Astrocyte of the spinal cord (primary cell): ENCODE measurements around the gene FAM13C.

ENCODE experiments used
- DNase-seq: peaks from one replicate; pipeline ENCODE4 v3.0.0; 2011; ENCODE audit warnings: low read depth, low spot score
- H3K4me3 ChIP-seq: 2 replicates; pipeline ENCODE4 v1.5.1; 2011; ENCODE audit warnings: low read depth, mild to moderate bottlenecking, low read length, moderate library complexity
- in situ Hi-C: cut with HindIII; loops from 2 replicates; pipeline ENCODE4 v1.10.0; 2017; ENCODE audit warnings: low sequenced_read_pairs
- TF ChIP-seq, protein P1 (sequence below): IDR thresholded peaks from 2 replicates; pipeline ENCODE4 v1.5.1; 2012; ENCODE audit warnings: low read depth, mild to moderate bottlenecking, low read length, inconsistent platforms

Gene FAM13C

DNA sequence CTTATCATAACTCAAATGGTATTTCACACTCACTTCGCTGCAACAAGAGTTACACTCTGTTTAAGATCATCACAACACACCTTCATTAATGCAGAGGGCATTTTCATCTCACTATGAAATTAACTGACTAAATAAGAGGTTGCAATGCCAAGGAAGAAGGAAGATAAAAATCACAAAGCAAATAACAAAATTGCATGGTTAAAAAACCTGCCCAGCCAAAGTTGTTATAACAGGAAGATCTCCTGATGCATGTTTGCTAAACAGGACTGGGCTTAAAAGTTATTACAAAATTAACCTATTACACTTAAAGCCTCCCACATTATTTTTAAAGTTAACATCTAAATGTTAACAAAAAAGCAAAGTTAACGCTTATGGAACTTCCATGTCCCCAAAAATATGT, 11.8 kb downstream of the FAM13C start:
- TF ChIP-seq, protein P1, sequence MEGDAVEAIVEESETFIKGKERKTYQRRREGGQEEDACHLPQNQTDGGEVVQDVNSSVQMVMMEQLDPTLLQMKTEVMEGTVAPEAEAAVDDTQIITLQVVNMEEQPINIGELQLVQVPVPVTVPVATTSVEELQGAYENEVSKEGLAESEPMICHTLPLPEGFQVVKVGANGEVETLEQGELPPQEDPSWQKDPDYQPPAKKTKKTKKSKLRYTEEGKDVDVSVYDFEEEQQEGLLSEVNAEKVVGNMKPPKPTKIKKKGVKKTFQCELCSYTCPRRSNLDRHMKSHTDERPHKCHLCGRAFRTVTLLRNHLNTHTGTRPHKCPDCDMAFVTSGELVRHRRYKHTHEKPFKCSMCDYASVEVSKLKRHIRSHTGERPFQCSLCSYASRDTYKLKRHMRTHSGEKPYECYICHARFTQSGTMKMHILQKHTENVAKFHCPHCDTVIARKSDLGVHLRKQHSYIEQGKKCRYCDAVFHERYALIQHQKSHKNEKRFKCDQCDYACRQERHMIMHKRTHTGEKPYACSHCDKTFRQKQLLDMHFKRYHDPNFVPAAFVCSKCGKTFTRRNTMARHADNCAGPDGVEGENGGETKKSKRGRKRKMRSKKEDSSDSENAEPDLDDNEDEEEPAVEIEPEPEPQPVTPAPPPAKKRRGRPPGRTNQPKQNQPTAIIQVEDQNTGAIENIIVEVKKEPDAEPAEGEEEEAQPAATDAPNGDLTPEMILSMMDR: no peak
- no peak for DNase-seq
- H3K4me3 ChIP-seq: no peak overlapping the region
- in situ Hi-C loops: no loop called here

DNA sequence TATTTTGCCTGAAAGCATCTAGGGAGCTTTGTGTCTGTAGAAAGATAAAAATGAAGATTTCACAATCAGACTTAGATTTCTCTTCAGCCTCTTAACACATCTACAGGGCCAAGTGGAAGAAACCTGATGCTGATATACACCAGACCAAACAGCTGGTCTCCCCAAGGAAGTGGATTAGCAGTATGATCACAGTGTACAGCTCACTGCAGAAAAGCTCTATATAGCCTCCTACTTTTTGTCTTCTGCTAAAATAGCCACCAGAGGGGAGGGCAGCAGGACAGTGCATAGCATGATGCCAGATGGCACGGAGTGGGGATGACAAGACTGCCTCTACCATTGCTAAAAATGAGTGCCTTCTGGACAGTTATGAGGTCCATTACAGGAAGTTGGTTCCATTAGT, 16.0 kb downstream of the FAM13C start:
- no peak for DNase-seq
- TF ChIP-seq, protein P1: no peak
- in situ Hi-C loops: no loop called here
- no peak overlapping the region for H3K4me3 ChIP-seq

DNA sequence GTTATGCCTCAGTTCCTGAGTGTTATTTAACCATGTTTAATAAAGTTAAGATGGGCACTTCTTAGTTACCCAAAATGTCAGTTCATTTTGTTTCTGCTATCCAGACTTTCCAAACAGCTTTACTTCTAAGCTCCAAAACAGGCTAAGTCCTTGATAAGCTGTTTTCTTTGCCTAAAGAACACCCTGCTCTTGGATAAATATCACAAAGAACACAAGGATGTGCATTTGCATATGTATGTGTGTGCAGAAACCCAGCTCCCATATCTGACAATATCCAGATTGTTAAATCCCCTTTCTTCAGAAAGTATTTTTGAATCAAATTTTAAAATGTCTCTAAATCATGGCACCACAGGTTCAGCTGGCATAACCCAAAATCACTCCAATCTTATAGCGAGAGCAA, 19.6 kb downstream of the FAM13C start:
- H3K4me3 ChIP-seq: no peak overlapping the region
- no peak for DNase-seq
- TF ChIP-seq, protein P1: no peak
- in situ Hi-C loops: no loop called here

DNA sequence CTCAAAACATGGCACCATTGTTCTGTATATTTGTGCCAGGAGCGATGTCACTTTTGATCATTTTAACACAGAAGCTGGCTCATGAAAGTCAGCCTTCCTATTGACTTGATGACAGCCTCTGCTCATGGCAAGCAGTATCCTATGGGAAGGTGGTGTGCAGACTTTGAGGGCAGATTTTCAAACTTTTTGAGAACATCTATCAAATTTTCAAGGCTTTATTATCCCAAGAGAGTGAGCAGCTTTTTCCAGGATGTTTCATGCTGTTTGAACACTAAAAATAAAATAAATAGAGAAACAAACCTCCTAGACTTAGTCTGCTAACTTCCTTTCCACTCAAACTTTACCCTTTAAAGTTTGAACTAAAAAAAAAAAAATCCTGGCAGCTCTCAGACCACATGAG, 20.3 kb downstream of the FAM13C start:
- DNase-seq: no peak
- TF ChIP-seq, protein P1: no peak
- no peak overlapping the region for H3K4me3 ChIP-seq
- in situ Hi-C loops: no loop called here

DNA sequence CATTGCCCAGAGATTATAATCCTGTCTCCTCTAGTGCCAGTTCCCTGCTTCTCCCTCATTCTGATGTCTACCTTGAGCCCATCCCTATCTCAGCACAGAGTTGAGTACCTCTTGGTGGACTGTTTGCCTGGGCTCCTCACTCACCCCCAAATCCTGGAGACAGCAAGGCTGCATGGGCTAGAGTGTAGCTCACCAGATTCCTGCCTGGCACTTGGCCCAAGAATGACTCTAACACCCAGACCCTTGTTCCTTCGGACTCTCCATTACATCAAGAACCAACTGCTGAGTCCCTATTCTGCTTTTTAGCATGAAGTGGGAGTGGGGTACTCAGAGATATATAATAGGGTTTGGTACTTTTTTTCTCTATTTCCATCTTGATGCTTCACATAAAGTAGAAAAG, 22.1 kb downstream of the FAM13C start:
- in situ Hi-C loops: no loop called here
- DNase-seq: no peak
- TF ChIP-seq, protein P1: no peak
- H3K4me3 ChIP-seq: no peak overlapping the region

DNA sequence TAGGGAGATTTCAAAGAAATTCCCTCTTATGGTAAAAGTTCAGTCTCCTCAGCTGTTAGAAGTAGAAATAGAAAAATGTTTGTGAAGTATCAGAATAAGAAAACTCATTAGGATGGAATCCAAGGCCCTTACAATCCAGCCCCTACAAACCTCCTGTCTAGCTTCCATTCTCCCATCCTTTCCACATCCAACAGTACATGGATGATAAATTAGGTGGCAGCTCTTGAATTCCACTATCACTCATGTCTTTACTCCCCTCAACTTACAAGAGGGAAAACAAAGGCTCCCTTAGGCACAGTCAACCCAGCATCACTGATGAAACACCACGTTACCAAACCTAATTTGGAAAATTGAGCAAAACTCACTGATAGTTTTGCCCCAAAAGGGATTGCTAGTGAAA, 23.0 kb downstream of the FAM13C start:
- no peak for DNase-seq
- no peak overlapping the region for H3K4me3 ChIP-seq
- in situ Hi-C loops: no loop called here
- TF ChIP-seq, protein P1: no peak

DNA sequence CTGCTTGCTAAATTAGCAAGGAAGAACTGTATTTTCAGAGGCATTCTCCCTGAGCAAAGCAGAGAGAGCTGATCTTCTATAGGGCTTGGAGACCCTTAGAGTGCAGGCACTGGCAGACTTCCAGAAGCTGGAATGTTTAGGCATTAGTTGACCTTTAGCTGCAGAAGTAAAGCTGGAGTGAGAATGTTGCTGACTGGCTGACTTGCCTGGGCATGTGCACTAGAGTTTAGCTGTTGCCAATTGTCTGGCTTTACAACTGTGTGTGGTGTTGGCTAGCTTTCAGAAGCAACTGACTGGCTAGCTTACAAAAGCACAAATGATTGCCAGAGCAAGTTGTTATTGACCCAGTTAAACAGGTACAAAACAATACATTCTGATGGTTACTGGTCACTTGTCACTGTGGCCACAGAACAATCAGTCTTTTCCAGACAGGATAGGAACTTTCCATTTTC, 25.1 kb downstream of the FAM13C start:
- TF ChIP-seq, protein P1: no peak
- H3K4me3 ChIP-seq: no peak overlapping the region
- in situ Hi-C loops: no loop called here
- peak; percentile 73 for DNase-seq
